Measurements from ENCODE around the gene RIC8A. TPM values are rescaled to one million over a fixed set of nuclear protein-coding genes. Genes with fewer than 3 reads are reported as not detected.
A peak's percentile ranks its signal among the peaks of the same experiment; 100 is the strongest.

Gene RIC8A
- total and polyA plus RNA-seq, 2 experiments from 2014 or later = 81.5 to 84.3 TPM

DNA sequence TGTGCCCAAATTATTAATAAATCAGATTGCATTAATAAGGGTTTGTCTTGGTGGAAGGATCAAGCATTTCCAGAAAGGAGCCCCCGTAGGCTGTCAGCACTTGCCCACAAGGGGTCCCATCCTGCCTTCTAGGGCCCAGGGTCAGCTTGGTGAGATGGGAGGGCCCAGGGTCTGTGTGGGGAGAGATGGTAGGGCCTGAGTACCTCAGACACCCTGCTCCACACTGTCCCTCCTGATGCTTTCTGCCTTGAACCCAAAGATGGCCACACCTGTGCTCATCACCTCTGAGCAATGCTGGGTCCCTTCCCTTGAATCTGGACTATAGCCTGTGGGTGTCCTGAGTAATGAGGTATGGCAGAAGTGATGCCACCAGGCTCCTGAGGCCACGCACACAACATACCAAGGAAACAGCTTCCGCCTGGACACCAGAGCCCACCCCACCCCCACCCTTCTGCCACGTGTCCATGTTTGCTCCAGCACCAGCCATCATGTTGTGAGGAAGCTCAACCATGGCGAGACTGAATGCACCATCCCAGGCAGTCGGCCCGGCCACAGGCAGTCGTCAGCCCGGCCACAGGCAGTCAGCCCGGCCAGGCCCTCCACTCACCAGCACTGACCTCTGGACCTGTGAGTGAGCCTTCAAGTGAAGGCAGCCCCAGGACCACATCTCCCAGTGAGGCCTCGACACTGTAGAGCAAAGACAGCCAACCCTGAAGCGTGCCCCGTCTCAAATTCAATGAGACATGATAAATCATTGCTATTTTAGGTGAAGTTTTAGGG, 7.1 kb upstream of the RIC8A start:
- TF ChIP-seq, protein P1, sequence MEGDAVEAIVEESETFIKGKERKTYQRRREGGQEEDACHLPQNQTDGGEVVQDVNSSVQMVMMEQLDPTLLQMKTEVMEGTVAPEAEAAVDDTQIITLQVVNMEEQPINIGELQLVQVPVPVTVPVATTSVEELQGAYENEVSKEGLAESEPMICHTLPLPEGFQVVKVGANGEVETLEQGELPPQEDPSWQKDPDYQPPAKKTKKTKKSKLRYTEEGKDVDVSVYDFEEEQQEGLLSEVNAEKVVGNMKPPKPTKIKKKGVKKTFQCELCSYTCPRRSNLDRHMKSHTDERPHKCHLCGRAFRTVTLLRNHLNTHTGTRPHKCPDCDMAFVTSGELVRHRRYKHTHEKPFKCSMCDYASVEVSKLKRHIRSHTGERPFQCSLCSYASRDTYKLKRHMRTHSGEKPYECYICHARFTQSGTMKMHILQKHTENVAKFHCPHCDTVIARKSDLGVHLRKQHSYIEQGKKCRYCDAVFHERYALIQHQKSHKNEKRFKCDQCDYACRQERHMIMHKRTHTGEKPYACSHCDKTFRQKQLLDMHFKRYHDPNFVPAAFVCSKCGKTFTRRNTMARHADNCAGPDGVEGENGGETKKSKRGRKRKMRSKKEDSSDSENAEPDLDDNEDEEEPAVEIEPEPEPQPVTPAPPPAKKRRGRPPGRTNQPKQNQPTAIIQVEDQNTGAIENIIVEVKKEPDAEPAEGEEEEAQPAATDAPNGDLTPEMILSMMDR (IDR thresholded peaks at IDR 0.05; ENCODE audit: low read depth, low read length) = no peak
- H3K27ac ChIP-seq = no peak overlapping the region
- no peaks in the 10 kb centered on the region for H3K36me3 ChIP-seq
- H3K27me3 ChIP-seq = no peaks in the 10 kb centered on the region
- no peak for DNase-seq (ENCODE audit: low read depth in 1 of 2, low spot score in 1 of 2)
- H3K4me3 ChIP-seq = no peak overlapping the region
- H3K4me1 ChIP-seq (ENCODE audit: low read depth) = no peaks in the 10 kb centered on the region
- H3K9me3 ChIP-seq (ENCODE audit: low read depth) = no peaks in the 10 kb centered on the region

DNA sequence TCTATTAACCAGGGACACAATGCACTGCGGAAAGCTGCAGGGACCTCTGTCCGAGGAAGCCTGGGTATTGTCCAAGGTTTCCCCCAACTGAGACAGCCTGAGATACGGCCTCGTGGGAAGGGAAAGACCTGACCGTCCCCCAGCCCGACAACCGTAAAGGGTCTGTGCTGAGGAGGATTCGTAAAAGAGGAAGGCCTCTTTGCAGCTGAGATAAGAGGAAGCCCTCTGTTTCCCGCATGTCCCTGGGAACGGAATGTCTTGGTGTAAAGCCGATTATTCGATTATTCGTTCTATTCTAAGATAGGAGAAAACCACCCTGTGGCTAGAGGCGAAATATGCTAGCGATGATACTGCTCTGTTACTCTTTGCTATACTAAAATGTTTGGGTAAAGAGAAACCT, 5.5 kb upstream of the RIC8A start:
- Histone ChIP-seq H3K27ac (no peak overlapping the region), H3K36me3 (no peaks in the 10 kb centered on the region), H3K4me1 (ENCODE audit: low read depth) (no peaks in the 10 kb centered on the region), H3K9me3 (ENCODE audit: low read depth) (no peaks in the 10 kb centered on the region), H3K4me3 (no peak overlapping the region), H3K27me3 (no peaks in the 10 kb centered on the region)
- TF ChIP-seq, protein P1 (IDR thresholded peaks at IDR 0.05; ENCODE audit: low read depth, low read length) = no peak
- peak in 1 of 2 donors; percentile 27 for DNase-seq (ENCODE audit: low read depth in 1 of 2, low spot score in 1 of 2)

DNA sequence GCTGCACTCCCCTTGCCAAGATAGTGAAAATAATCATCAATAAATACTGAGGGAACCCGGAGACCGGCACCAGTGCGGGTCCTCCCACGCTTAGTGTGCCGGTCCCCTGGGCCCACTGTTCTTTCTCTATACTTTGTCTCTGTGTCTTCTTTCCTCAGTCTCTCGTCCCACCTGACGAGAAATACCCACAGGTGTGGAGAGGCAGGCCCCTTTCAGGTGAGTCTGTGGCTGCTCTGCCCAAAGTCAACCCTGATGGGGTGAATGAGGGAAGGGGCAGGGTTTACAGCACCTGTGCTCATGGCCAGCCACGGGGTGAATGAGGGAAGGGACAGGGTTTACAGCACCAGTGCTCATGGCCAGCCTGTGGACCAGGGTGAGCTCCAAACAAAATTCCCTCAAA, 5.0 kb upstream of the RIC8A start:
- TF ChIP-seq, protein P1 (IDR thresholded peaks at IDR 0.05; ENCODE audit: low read depth, low read length) = no peak
- Histone ChIP-seq H3K27me3 (no peaks in the 10 kb centered on the region), H3K4me3 (no peak overlapping the region), H3K36me3 (no peaks in the 10 kb centered on the region), H3K4me1 (ENCODE audit: low read depth) (no peaks in the 10 kb centered on the region), H3K9me3 (ENCODE audit: low read depth) (no peaks in the 10 kb centered on the region), H3K27ac (no peak overlapping the region)
- no peak for DNase-seq (ENCODE audit: low read depth in 1 of 2, low spot score in 1 of 2)

DNA sequence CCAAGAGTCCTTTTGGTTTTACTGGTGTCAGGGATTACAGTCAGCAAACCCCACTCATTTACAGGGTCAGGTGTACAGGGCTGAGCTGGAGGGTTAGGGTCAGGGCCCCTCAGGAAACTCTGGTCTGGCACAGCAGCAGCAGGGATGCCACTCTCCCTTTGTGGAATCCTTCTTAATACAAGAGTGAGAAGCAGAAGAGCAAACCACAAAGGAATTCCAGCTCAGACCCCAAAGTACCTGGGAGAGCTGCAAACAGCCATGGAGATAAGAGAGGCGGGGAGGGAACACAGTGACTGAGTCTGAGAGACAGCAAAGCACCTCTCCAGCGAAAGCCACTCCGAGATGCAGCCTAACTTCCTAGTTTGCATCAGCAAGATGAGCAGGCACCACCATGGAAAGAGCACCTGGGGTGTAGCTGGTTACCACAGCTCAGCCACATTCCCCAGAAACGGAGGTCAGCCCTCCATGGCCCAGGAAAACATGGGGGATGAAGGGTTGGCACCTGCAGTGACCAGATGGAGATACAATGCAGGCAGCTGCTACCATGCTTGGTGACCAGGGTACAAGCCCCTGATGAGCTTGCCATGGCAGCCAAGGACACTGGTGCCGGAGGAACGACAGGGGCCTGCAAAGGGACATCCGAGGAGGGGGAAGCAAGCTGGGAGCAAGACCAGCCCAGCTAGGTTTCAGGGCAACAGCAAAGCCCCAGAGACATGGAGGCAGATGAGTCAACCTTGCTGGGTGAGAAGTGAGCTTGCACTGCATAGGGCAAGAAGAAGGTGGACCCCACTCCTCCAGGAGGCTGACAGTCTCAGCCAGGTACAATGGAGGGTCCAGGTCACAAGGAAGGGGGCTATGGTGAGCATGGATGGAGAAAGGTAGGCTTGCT, 4.2 kb upstream of the RIC8A start:
- no peak for DNase-seq (ENCODE audit: low read depth in 1 of 2, low spot score in 1 of 2)

DNA sequence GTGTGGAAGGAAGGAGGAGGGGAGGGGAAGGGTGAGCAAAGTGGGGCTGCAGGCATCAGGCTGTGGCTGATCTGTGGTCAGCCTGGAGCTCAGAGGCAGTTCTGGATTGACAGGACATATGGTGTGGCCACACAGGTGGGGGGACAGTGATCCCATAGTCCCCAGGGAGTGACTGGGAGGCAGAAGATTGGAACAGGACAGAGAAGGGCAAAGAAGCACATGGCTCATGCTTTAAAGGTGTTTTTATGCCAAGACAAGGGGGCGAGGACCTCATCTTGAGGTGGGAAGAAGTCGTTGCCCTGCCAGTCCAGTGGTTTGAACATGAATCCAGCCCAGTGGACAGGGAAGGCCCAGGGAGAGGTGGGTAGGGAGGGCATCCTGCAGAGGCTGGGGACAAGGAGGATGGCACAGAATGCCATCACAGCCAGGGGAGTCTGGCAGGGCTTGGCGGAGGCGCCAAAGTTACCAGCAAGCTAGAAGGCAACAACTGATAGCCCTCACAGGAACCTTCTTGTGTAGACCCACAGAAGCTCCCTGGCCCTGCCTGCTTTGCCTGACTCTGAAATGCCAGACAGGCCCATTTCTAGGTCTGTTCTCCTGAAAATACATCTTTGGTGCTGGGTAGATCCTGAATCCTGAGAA, 3.4 kb upstream of the RIC8A start:
- DNase-seq (ENCODE audit: low read depth in 1 of 2, low spot score in 1 of 2) = no peak
- H3K4me3 ChIP-seq = no peak overlapping the region
- TF ChIP-seq, protein P1 (IDR thresholded peaks at IDR 0.05; ENCODE audit: low read depth, low read length) = no peak
- H3K27ac ChIP-seq = no peak overlapping the region
- H3K36me3 ChIP-seq = no peaks in the 10 kb centered on the region
- H3K27me3 ChIP-seq = no peaks in the 10 kb centered on the region
- H3K4me1 ChIP-seq (ENCODE audit: low read depth) = no peaks in the 10 kb centered on the region
- no peaks in the 10 kb centered on the region for H3K9me3 ChIP-seq (ENCODE audit: low read depth)

More for the DNA sequence above, 4.2 kb upstream of the RIC8A start:
- Histone ChIP-seq H3K27ac (no peak overlapping the region), H3K36me3 (no peaks in the 10 kb centered on the region), H3K4me1 (ENCODE audit: low read depth) (no peaks in the 10 kb centered on the region), H3K9me3 (ENCODE audit: low read depth) (no peaks in the 10 kb centered on the region), H3K4me3 (no peak overlapping the region), H3K27me3 (no peaks in the 10 kb centered on the region)
- TF ChIP-seq, protein P1 (IDR thresholded peaks at IDR 0.05; ENCODE audit: low read depth, low read length) = no peak
